A673 (cell line): Measurements from ENCODE around the gene DMBT1. TPM values are rescaled to one million over a fixed set of nuclear protein-coding genes. Genes with fewer than 3 reads are reported as not detected.

Experiments used
- BruUV-seq: library from RNA; stranded (reverse); fragments of 400-500 nt; replicated peaks from 2 replicates; lab custom pipeline; 2021; lab: Mats Ljungman, UMichigan
- CTCF ChIA-PET: fragments of 300-600 bp; sonication (Branson Sonifier 250); formaldehyde crosslinking; loops from one replicate; lab custom pipeline; 2022; ENCODE audit warnings: antibody characterized with exemption; lab: Charles Lee
- POLR2A ChIA-PET: fragments of 300-600 bp; sonication (Branson Sonifier 250); formaldehyde crosslinking; loops from one replicate; lab custom pipeline; 2022; ENCODE audit warnings: antibody characterized with exemption; ENCODE audit not compliant: low non-redundant PET; lab: Charles Lee
- DNase-seq: peaks from one replicate; pipeline ENCODE4 v3.0.0-alpha.2; 2015; ENCODE audit warnings: low spot score
- H3K27ac ChIP-seq: fragments of 200-600 bp; sonication (generic); 2 replicates; pipeline ENCODE4 v1.5.1; 2016; ENCODE audit warnings: mixed run types, low read depth, mild to moderate bottlenecking, mixed read lengths, antibody characterized with exemption, low read length; ENCODE audit not compliant: poor library complexity, severe bottlenecking
- H3K27me3 ChIP-seq: fragments of 200-600 bp; sonication (generic); replicated peaks from 2 replicates; pipeline ENCODE4 v1.6.1; 2017; ENCODE audit warnings: mixed run types, low read depth, mild to moderate bottlenecking, mixed read lengths, antibody characterized with exemption, low read length; ENCODE audit not compliant: insufficient read depth, poor library complexity
- H3K36me3 ChIP-seq: fragments of 200-600 bp; sonication (generic); 2 replicates; pipeline ENCODE4 v1.6.1; 2016; ENCODE audit warnings: mixed run types, mild to moderate bottlenecking, mixed read lengths, antibody characterized with exemption, low read length; ENCODE audit not compliant: insufficient read depth, poor library complexity, severe bottlenecking
- H3K4me1 ChIP-seq: fragments of 200-600 bp; sonication (generic); 2 replicates; pipeline ENCODE4 v1.6.1; 2017; ENCODE audit warnings: mixed run types, mild to moderate bottlenecking, mixed read lengths, antibody characterized with exemption, low read length; ENCODE audit not compliant: insufficient read depth, poor library complexity, severe bottlenecking
- H3K4me3 ChIP-seq: fragments of 200-600 bp; sonication (generic); 2 replicates; pipeline ENCODE4 v1.5.1; 2016; ENCODE audit warnings: low read depth, mixed run types, mild to moderate bottlenecking, mixed read lengths, low read length; ENCODE audit not compliant: poor library complexity, severe bottlenecking
- H3K9me3 ChIP-seq: fragments of 200-600 bp; sonication (generic); 2 replicates; pipeline ENCODE4 v1.6.1; 2016; ENCODE audit warnings: mixed run types, low read depth, mild to moderate bottlenecking, mixed read lengths, antibody characterized with exemption, low read length; ENCODE audit not compliant: poor library complexity, severe bottlenecking
- EZH2 ChIP-seq: fragments of 200-600 bp; sonication (generic); IDR thresholded peaks from 2 replicates; pipeline ENCODE4 v1.6.1; 2017; ENCODE audit warnings: borderline replicate concordance, low read depth, mild to moderate bottlenecking, mixed read lengths, antibody characterized with exemption, low read length; ENCODE audit not compliant: poor library complexity, severe bottlenecking
- intact Hi-C: fragments of 100-400 bp; cut with micrococcal nuclease; formaldehyde crosslinking; loops from one replicate; pipeline ENCODE4 v1.10.0; 2022; ENCODE audit not compliant: unreplicated experiment
- total RNA-seq: library from RNA; stranded (reverse); gene quantifications from 2 replicates; pipeline ENCODE4 v1.2.3, GENCODE V29; 2021
- TF ChIP-seq, protein P1 (sequence below): fragments of 300-800, 200-600 bp; sonication (generic); conservative IDR thresholded peaks from 2 replicates; pipeline ENCODE4 v1.5.1; 2017; ENCODE audit warnings: low read depth, mild to moderate bottlenecking, antibody characterized with exemption, low read length, moderate library complexity, mixed read lengths

DMBT1 gene
- total RNA-seq, 1 experiment from 2014 or later, result not detected

DNA sequence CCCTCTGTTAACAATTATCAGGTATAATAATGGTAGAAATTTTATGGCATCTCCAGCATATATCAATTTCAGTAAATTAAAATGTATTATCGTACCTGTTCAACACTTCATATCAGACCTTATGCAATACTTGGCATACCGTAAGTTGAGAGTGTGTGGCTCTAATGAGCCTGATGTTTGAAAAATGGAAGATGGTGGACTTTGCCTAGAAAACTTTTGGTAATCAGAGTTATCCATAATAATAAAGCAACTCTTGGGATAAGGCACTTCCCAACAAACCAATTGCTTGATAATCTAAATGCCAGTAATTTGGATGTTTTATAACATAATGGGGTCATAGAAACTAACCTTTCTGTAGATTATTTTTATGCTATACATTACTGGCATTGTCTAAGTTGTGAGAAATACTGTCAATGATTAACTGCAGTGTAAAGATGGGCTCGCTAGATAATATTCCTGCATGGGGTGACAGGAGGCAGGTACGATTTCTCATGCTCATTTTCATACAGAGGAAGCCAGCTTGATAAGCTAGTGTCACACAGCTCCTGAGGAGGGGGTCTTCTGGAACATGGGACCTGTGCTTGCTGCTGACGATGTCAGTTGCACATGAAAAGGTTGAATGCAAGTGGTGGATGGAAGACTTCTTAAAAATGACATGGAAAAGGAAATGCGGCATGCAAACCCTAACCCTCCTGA lies 27.8 kb upstream of the DMBT1 start:
- CTCF ChIA-PET, result no interaction called here
- intact Hi-C loops, result no loop called here

DNA sequence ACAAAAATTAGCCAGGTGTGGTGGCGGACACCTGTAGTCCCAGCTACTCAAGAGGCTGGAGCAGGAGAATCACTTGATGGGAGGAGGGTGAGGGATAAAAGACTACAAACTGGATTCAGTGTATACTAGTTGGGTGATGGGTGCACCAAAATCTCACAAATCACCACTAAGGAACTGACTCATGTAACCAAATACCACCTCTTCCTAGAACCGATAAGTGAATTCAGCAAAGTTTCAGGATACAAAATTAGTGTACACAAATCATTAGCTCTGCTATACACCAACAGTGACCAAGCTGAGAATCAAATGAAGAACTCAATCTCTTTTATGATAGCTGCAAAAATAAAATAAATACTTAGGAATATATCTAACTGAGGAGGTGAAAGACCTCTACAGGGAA lies 23.0 kb upstream of the DMBT1 start:
- intact Hi-C loops, result no loop called here
- Histone ChIP-seq H3K36me3 (no peaks in the 10 kb centered on the region), H3K9me3 (no peaks in the 10 kb centered on the region), H3K27me3 (no peaks in the 10 kb centered on the region), H3K4me3 (no peak overlapping the region), H3K4me1 (peaks cover 14% of the 10 kb centered on the region), H3K27ac (no peak overlapping the region)
- no TSS peak for BruUV-seq
- TF ChIP-seq, protein P1, sequence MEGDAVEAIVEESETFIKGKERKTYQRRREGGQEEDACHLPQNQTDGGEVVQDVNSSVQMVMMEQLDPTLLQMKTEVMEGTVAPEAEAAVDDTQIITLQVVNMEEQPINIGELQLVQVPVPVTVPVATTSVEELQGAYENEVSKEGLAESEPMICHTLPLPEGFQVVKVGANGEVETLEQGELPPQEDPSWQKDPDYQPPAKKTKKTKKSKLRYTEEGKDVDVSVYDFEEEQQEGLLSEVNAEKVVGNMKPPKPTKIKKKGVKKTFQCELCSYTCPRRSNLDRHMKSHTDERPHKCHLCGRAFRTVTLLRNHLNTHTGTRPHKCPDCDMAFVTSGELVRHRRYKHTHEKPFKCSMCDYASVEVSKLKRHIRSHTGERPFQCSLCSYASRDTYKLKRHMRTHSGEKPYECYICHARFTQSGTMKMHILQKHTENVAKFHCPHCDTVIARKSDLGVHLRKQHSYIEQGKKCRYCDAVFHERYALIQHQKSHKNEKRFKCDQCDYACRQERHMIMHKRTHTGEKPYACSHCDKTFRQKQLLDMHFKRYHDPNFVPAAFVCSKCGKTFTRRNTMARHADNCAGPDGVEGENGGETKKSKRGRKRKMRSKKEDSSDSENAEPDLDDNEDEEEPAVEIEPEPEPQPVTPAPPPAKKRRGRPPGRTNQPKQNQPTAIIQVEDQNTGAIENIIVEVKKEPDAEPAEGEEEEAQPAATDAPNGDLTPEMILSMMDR, result no peak
- ChIA-PET CTCF (no interaction called here), POLR2A (no interaction called here)
- no peak for DNase-seq

More for the DNA sequence above, 27.8 kb upstream of the DMBT1 start:
- Histone ChIP-seq H3K9me3 (no peaks in the 10 kb centered on the region), H3K4me3 (no peak overlapping the region), H3K4me1 (no peaks in the 10 kb centered on the region), H3K27ac (no peak overlapping the region), H3K36me3 (no peaks in the 10 kb centered on the region), H3K27me3 (peaks cover 4% of the 10 kb centered on the region)
- TF ChIP-seq, protein P1, result no peak
- TF ChIP-seq EZH2, result no peak
- POLR2A ChIA-PET, result no interaction called here
- DNase-seq, result no peak
- no TSS peak for BruUV-seq

DNA sequence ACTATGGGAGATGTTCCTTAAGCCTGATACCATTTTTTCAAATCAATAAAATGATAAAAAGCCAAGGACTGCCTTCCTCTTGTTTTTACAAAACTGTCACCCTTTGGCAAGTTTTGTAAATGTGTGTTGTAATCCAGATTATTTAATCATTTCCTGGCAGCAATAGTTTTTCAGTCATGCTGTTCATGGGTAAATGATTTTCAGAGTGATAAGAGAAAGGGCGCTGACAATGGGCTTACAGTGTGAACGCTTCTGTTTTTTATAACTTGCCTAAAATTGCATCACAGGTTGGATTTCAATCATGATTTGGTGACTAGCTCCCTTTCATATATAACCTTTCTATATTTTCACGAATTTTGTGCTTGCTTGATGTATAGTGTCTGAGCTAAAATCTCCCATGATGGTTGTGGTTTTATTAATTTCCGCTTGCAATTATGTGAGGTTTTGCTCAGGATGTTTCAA lies 19.0 kb upstream of the DMBT1 start:
- Histone ChIP-seq H3K27ac (peak overlapping the region; percentile 49), H3K4me3 (no peak overlapping the region), H3K9me3 (no peaks in the 10 kb centered on the region), H3K36me3 (no peaks in the 10 kb centered on the region), H3K4me1 (peaks cover 14% of the 10 kb centered on the region), H3K27me3 (peaks cover 4% of the 10 kb centered on the region)
- TF ChIP-seq, protein P1, result no peak
- TF ChIP-seq EZH2, result no peak
- CTCF ChIA-PET, result no interaction called here
- peak; percentile 86 for DNase-seq
- POLR2A ChIA-PET, result interaction anchor here (0.7 kb wide), 1 partner anchor 19 kb away, joined by 3 read pairs; no protein-coding TSS in a partner anchor
- intact Hi-C loops, result no loop called here
- no TSS peak for BruUV-seq
